SK-N-SH treated with all-trans-retinoic acid at 6 μM for 48 hours (cell line): Measurements from ENCODE around the gene VAT1.

Experiments used
- ARNTL ChIP-seq: fragments of 450-650 bp; formaldehyde crosslinking; IDR thresholded peaks from 2 replicates; pipeline ENCODE4 v1.5.0; 2020; ENCODE audit warnings: low read depth, mild to moderate bottlenecking, moderate library complexity, borderline replicate concordance
- BACH2 ChIP-seq: fragments of 250-450 bp; sonication (Bioruptor Pico); IDR thresholded peaks from 2 replicates; pipeline ENCODE4 v1.9.0; 2021; ENCODE audit warnings: mild to moderate bottlenecking, borderline replicate concordance
- PATZ1 ChIP-seq: fragments of 250-450 bp; sonication (Bioruptor Pico); IDR thresholded peaks from 2 replicates; pipeline ENCODE4 v1.8.0; 2020; ENCODE audit warnings: mild to moderate bottlenecking, moderate library complexity, borderline replicate concordance
- PPARA ChIP-seq: fragments of 250-450 bp; sonication (Bioruptor Pico); IDR thresholded peaks from 2 replicates; pipeline ENCODE4 v1.5.0; 2020; ENCODE audit warnings: mild to moderate bottlenecking, borderline replicate concordance
- RARB ChIP-seq: fragments of 250-450 bp; sonication (Bioruptor Pico); IDR thresholded peaks from 2 replicates; pipeline ENCODE4 v1.8.0; 2021; ENCODE audit warnings: mild to moderate bottlenecking, moderate library complexity
- TOX ChIP-seq: fragments of 250-450 bp; sonication (Bioruptor Pico); IDR thresholded peaks from 2 replicates; pipeline ENCODE4 v1.8.0; 2021; ENCODE audit warnings: mild to moderate bottlenecking, moderate library complexity, borderline replicate concordance
- TSHZ2 ChIP-seq: fragments of 250-450 bp; sonication (Bioruptor Pico); IDR thresholded peaks from 2 replicates; pipeline ENCODE4 v1.5.0; 2020; ENCODE audit warnings: mild to moderate bottlenecking, moderate library complexity
- ZC3H10 ChIP-seq: fragments of 250-450 bp; sonication (Bioruptor Pico); IDR thresholded peaks from 2 replicates; pipeline ENCODE4 v1.5.1; 2021; ENCODE audit warnings: mild to moderate bottlenecking, moderate library complexity
- ZFP3 ChIP-seq: fragments of 250-450 bp; sonication (Bioruptor Pico); IDR thresholded peaks from 2 replicates; pipeline ENCODE4 v1.5.0; 2020; ENCODE audit warnings: mild to moderate bottlenecking, moderate library complexity
- ZFP30 ChIP-seq: fragments of 450-650 bp; formaldehyde crosslinking; IDR thresholded peaks from 2 replicates; pipeline ENCODE4 v1.5.0; 2022; ENCODE audit warnings: mild to moderate bottlenecking, moderate library complexity
- TF ChIP-seq, protein P1 (sequence below): fragments of 250-450 bp; sonication (Bioruptor Pico); IDR thresholded peaks from 2 replicates; pipeline ENCODE4 v1.5.1; 2020; ENCODE audit warnings: low read depth, mild to moderate bottlenecking, moderate library complexity
- TF ChIP-seq, protein P2 (sequence below): fragments of 250-450 bp; sonication (Bioruptor Pico); IDR thresholded peaks from 2 replicates; pipeline ENCODE4 v1.5.1; 2021; ENCODE audit warnings: mild to moderate bottlenecking, moderate library complexity

DNA sequence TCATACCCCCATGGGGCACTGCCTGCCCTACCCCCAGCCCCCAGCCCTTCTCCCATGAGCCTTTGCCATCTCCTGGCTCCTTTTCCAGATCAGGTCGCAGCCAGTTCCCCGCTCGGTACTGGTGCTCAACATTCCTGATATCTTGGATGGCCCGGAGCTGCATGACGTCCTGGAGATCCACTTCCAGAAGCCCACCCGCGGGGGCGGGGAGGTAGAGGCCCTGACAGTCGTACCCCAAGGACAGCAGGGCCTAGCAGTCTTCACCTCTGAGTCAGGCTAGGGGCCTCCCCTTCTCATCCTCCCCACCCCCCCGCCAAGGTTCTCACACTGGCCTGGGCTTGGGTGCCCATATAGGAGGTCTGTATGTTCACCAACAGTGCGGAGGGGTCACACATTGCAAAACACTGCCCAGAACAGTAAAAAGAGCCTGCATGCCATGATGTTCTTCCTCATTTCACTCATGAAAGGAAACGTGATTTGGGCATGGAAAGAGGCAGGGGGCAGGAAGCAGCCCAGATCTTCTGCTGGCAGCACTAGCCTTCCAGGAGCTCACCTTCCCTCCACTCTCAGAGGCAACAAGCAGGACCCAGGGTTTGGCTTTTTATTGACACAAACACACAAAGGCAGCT lies 8.1 kb downstream of the VAT1 start:
- TF ChIP-seq ARNTL (no peak), ZC3H10 (CRISPR knock-in tag) (no peak), TSHZ2 (CRISPR knock-in tag) (no peak), RARB (CRISPR knock-in tag) (no peak), PATZ1 (CRISPR knock-in tag) (no peak), TOX (CRISPR knock-in tag) (no peak), BACH2 (CRISPR knock-in tag) (no peak), ZFP30 (no peak), ZFP3 (CRISPR knock-in tag) (no peak), PPARA (CRISPR knock-in tag) (no peak)
- TF ChIP-seq, protein P1, sequence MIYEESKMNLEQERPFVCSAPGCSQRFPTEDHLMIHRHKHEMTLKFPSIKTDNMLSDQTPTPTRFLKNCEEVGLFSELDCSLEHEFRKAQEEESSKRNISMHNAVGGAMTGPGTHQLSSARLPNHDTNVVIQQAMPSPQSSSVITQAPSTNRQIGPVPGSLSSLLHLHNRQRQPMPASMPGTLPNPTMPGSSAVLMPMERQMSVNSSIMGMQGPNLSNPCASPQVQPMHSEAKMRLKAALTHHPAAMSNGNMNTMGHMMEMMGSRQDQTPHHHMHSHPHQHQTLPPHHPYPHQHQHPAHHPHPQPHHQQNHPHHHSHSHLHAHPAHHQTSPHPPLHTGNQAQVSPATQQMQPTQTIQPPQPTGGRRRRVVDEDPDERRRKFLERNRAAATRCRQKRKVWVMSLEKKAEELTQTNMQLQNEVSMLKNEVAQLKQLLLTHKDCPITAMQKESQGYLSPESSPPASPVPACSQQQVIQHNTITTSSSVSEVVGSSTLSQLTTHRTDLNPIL (CRISPR knock-in tag): no peak
- TF ChIP-seq, protein P2, sequence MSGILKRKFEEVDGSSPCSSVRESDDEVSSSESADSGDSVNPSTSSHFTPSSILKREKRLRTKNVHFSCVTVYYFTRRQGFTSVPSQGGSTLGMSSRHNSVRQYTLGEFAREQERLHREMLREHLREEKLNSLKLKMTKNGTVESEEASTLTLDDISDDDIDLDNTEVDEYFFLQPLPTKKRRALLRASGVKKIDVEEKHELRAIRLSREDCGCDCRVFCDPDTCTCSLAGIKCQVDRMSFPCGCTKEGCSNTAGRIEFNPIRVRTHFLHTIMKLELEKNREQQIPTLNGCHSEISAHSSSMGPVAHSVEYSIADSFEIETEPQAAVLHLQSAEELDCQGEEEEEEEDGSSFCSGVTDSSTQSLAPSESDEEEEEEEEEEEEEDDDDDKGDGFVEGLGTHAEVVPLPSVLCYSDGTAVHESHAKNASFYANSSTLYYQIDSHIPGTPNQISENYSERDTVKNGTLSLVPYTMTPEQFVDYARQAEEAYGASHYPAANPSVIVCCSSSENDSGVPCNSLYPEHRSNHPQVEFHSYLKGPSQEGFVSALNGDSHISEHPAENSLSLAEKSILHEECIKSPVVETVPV (CRISPR knock-in tag): no peak
